ENCODE data around the gene GSTM3.

GRCh38 chr1:109718495-109718894 lies 22.3 kb downstream of the GSTM3 start:
- TF ChIP-seq EZH2 (IDR thresholded peaks at IDR 0.05; ENCODE audit: borderline replicate concordance) (no peak), EZH2phosphoT487 (IDR thresholded peaks at IDR 0.05; ENCODE audit: low read depth, severe bottlenecking, unreplicated experiment) (no peak)
- TF ChIP-seq, protein P1, sequence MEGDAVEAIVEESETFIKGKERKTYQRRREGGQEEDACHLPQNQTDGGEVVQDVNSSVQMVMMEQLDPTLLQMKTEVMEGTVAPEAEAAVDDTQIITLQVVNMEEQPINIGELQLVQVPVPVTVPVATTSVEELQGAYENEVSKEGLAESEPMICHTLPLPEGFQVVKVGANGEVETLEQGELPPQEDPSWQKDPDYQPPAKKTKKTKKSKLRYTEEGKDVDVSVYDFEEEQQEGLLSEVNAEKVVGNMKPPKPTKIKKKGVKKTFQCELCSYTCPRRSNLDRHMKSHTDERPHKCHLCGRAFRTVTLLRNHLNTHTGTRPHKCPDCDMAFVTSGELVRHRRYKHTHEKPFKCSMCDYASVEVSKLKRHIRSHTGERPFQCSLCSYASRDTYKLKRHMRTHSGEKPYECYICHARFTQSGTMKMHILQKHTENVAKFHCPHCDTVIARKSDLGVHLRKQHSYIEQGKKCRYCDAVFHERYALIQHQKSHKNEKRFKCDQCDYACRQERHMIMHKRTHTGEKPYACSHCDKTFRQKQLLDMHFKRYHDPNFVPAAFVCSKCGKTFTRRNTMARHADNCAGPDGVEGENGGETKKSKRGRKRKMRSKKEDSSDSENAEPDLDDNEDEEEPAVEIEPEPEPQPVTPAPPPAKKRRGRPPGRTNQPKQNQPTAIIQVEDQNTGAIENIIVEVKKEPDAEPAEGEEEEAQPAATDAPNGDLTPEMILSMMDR (IDR thresholded peaks at IDR 0.05; ENCODE audit: poor library complexity), result peak; percentile 22
